Keratinocyte (primary cell): ENCODE data around the gene CLEC9A. TPM values are rescaled to one million over a fixed set of nuclear protein-coding genes. Genes with fewer than 3 reads are reported as not detected.

ENCODE experiments used
- DNase-seq: peaks from one replicate; pipeline ENCODE4 v3.0.0-alpha.2; 2011; ENCODE audit warnings: low read depth, missing footprints, low spot score
- FAIRE-seq: peaks from 2 replicates; lab custom pipeline; 2011; peaks lifted over from hg19 to GRCh38; lab: Jason Lieb, UNC
- H2AFZ ChIP-seq: 2 replicates; pipeline ENCODE4 v1.6.0; 2012; ENCODE audit warnings: low read length, control low read depth, inconsistent platforms; ENCODE audit not compliant: control insufficient read depth
- H3K27ac ChIP-seq: 2 replicates; pipeline ENCODE4 v1.5.1; 2011; ENCODE audit warnings: low read length; ENCODE audit not compliant: control insufficient read depth, insufficient read depth
- H3K27me3 ChIP-seq: 3 replicates; pipeline ENCODE4 v1.6.0; 2011; ENCODE audit warnings: low read length; ENCODE audit not compliant: control insufficient read depth, insufficient read depth; ENCODE audit errors: extremely low read depth
- H3K36me3 ChIP-seq, 2 experiments: 2 replicates in 1 of 2; 3 replicates in 1 of 2; pipeline ENCODE4 v1.5.1; 2011; ENCODE audit warnings: low read length in 2 of 2, mild to moderate bottlenecking in 1 of 2; ENCODE audit not compliant: control insufficient read depth in 2 of 2, insufficient read depth in 2 of 2; ENCODE audit errors: extremely low read depth in 1 of 2
- H3K4me1 ChIP-seq: 3 replicates; pipeline ENCODE4 v1.5.1; 2011; ENCODE audit warnings: low read length; ENCODE audit not compliant: control insufficient read depth, insufficient read depth; ENCODE audit errors: extremely low read depth
- H3K4me2 ChIP-seq: 3 replicates; pipeline ENCODE4 v1.6.0; 2011; ENCODE audit warnings: low read depth, low read length; ENCODE audit not compliant: control insufficient read depth, insufficient read depth; ENCODE audit errors: extremely low read depth
- H3K4me3 ChIP-seq, 3 experiments: fragments of 200-600 bp in 1 of 3; sonication (generic) in 1 of 3; 2 replicates in 2 of 3; 3 replicates in 1 of 3; pipeline ENCODE4 v1.5.1; 2011 to 2016; ENCODE audit warnings: low read length in 3 of 3, mild to moderate bottlenecking in 3 of 3, control low read depth in 2 of 3, inconsistent platforms in 1 of 3, low read depth in 1 of 3, mixed read lengths in 1 of 3, mixed run types in 1 of 3, moderate library complexity in 1 of 3; ENCODE audit not compliant: control insufficient read depth in 2 of 3, insufficient read depth in 2 of 3; ENCODE audit errors: extremely low read depth in 1 of 3
- H3K79me2 ChIP-seq: 2 replicates; pipeline ENCODE4 v1.6.0; 2012; ENCODE audit warnings: low read length; ENCODE audit not compliant: control insufficient read depth, insufficient read depth
- H3K9ac ChIP-seq: 3 replicates; pipeline ENCODE4 v1.6.0; 2011; ENCODE audit warnings: low read length; ENCODE audit not compliant: control insufficient read depth, insufficient read depth; ENCODE audit errors: extremely low read depth
- H3K9me1 ChIP-seq: 3 replicates; pipeline ENCODE4 v1.6.0; 2011; ENCODE audit warnings: low read length; ENCODE audit not compliant: control insufficient read depth, insufficient read depth; ENCODE audit errors: extremely low read depth
- H3K9me3 ChIP-seq: 2 replicates; pipeline ENCODE4 v1.5.1; 2012; ENCODE audit warnings: low read depth, low read length; ENCODE audit not compliant: control insufficient read depth
- H4K20me1 ChIP-seq: 3 replicates; pipeline ENCODE4 v1.6.0; 2011; ENCODE audit warnings: low read length; ENCODE audit not compliant: control insufficient read depth, insufficient read depth; ENCODE audit errors: extremely low read depth
- EZH2 ChIP-seq: IDR thresholded peaks from one replicate; pipeline ENCODE4 v1.6.1; 2012; ENCODE audit warnings: inconsistent platforms, mild to moderate bottlenecking, low read length, moderate library complexity
- dilution Hi-C: fragments of 300-500 bp; cut with MboI; formaldehyde crosslinking; loops from one replicate; pipeline ENCODE4 v1.7.0; 2020; ENCODE audit warnings: low sequenced_read_pairs; ENCODE audit not compliant: extremely low pct_ligation_motif_present
- polyA plus RNA-seq, 5 experiments: library from polyadenylated mRNA; depleted of rRNA in 3 of 5; stranded (reverse) in 3 of 5; stranded (forward) in 1 of 5; unstranded in 1 of 5; fragments of >200 nt; gene quantifications; 1 replicate in 1 of 5; 2 replicates in 3 of 5; 3 replicates in 1 of 5; pipeline versions ENCODE4 v1.2.1 to v1.2.3, GENCODE V29; 2011 to 2012; ENCODE audit warnings: missing spikeins in 2 of 5, low read depth in 1 of 5, low replicate concordance in 1 of 5
- TF ChIP-seq, protein P1 (sequence below), 3 experiments: IDR thresholded peaks in 1 of 3; conservative IDR thresholded peaks in 1 of 3; optimal IDR thresholded peaks in 1 of 3; 2 replicates in 2 of 3; 3 replicates in 1 of 3; pipeline versions ENCODE3 to v1.5.1; 2011; ENCODE audit warnings: low read length in 3 of 3, mild to moderate bottlenecking in 3 of 3, moderate library complexity in 2 of 3, control low read depth in 1 of 3, inconsistent platforms in 1 of 3; ENCODE audit not compliant: insufficient read depth in 2 of 3; ENCODE audit errors: extremely low read depth in 1 of 3

CLEC9A gene
- polyA plus RNA-seq, 1 donor (not counting 4 experiments of a cell fraction or from before 2014, with no cell fraction given), result not detected

DNA sequence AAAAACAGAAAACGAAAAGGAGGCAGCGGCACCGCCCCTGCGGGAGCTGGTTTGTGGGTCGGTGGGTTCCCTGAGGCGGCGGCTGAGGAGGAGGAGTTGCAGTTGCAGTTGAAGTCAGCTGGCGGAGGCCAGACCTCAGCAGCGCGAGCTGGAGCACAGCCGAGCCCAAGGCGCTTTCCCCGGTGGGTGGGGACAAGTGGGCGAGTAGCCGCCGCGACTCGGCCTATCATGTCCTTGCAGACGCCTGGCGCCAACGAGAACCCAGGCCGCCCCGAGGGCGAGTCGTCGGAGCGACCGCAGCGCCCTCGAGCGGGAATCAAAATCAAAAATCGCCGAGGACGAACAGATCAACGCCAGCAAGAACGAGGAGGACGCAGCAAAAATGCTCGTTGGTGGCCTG lies 81.0 kb downstream of the CLEC9A start:
- DNase-seq, result no peak
- H3K36me3 ChIP-seq, result no peaks in the 10 kb centered on the region
- H3K4me3 ChIP-seq, result no peak overlapping the region
- no peaks in the 10 kb centered on the region for H3K9me1 ChIP-seq
- H3K4me1 ChIP-seq, result no peaks in the 10 kb centered on the region
- H3K27ac ChIP-seq, result no peak overlapping the region
- H3K79me2 ChIP-seq, result no peaks in the 10 kb centered on the region
- H3K4me2 ChIP-seq, result no peak overlapping the region
- no peak overlapping the region for H3K9ac ChIP-seq
- H3K9me3 ChIP-seq, result no peaks in the 10 kb centered on the region
- H4K20me1 ChIP-seq, result no peaks in the 10 kb centered on the region
- H3K27me3 ChIP-seq, result no peaks in the 10 kb centered on the region
- FAIRE-seq, result no peak
- no peak overlapping the region for H2AFZ ChIP-seq
- dilution Hi-C loops, result no loop called here
- TF ChIP-seq, protein P1, sequence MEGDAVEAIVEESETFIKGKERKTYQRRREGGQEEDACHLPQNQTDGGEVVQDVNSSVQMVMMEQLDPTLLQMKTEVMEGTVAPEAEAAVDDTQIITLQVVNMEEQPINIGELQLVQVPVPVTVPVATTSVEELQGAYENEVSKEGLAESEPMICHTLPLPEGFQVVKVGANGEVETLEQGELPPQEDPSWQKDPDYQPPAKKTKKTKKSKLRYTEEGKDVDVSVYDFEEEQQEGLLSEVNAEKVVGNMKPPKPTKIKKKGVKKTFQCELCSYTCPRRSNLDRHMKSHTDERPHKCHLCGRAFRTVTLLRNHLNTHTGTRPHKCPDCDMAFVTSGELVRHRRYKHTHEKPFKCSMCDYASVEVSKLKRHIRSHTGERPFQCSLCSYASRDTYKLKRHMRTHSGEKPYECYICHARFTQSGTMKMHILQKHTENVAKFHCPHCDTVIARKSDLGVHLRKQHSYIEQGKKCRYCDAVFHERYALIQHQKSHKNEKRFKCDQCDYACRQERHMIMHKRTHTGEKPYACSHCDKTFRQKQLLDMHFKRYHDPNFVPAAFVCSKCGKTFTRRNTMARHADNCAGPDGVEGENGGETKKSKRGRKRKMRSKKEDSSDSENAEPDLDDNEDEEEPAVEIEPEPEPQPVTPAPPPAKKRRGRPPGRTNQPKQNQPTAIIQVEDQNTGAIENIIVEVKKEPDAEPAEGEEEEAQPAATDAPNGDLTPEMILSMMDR (optimal IDR thresholded peaks at IDR 0.05 in 1 of 3, IDR thresholded peaks at IDR 0.05 in 1 of 3, conservative IDR thresholded peaks at IDR 0.05 in 1 of 3; ENCODE audit: extremely low read depth in 1 of 3, insufficient read depth in 2 of 3, low read length in 3 of 3), result no peak
- TF ChIP-seq EZH2, result no peak

DNA sequence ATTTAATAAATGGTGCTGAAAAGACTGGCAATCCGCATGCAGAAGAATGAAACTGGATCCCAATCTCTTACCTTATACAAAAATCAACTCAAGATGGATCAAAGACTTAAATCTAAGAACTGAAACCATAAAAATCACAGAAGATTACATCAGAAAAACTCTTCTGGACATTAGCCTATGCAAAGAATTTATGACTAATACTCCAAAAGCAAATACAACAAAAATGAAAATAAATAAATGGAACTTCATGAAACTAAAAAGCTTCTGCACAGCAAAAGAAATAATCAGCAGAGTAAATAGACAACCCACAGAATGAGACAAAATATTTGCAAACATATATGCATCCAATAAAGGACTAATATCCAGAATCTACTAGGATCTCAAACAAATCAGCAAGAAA lies 82.6 kb downstream of the CLEC9A start:
- H3K27me3 ChIP-seq, result no peaks in the 10 kb centered on the region
- H3K9me3 ChIP-seq, result no peaks in the 10 kb centered on the region
- H3K9ac ChIP-seq, result no peak overlapping the region
- H3K4me3 ChIP-seq, result no peak overlapping the region
- H2AFZ ChIP-seq, result no peak overlapping the region
- no peaks in the 10 kb centered on the region for H3K9me1 ChIP-seq
- no peaks in the 10 kb centered on the region for H3K36me3 ChIP-seq
- H3K4me2 ChIP-seq, result no peak overlapping the region
- no peaks in the 10 kb centered on the region for H4K20me1 ChIP-seq
- DNase-seq (no peak), FAIRE-seq (no peak)
- no peak overlapping the region for H3K27ac ChIP-seq
- dilution Hi-C loops, result no loop called here
- H3K4me1 ChIP-seq, result no peaks in the 10 kb centered on the region
- H3K79me2 ChIP-seq, result no peaks in the 10 kb centered on the region
- no peak for TF ChIP-seq EZH2
- TF ChIP-seq, protein P1 (optimal IDR thresholded peaks at IDR 0.05 in 1 of 3, IDR thresholded peaks at IDR 0.05 in 1 of 3, conservative IDR thresholded peaks at IDR 0.05 in 1 of 3; ENCODE audit: extremely low read depth in 1 of 3, insufficient read depth in 2 of 3, low read length in 3 of 3), result no peak
